GM21367 (cell line): ENCODE data around the gene MSANTD1.

Experiments used
- ATAC-seq: cut with Tn5 transposase; IDR thresholded peaks from one replicate; pipeline ENCODE4 v1.9.1; 2021; ENCODE audit not compliant: unreplicated experiment

MSANTD1 gene

GRCh38 chr4:3232871-3233271 is 16.1 kb upstream of the MSANTD1 start:
- ATAC-seq, result no peak

- ATAC-seq, result no peak
Measured at GRCh38 chr4:3233391-3234071, 15.4 kb upstream of the MSANTD1 start.

GRCh38 chr4:3234171-3235029 is 14.6 kb upstream of the MSANTD1 start:
- no peak for ATAC-seq

GRCh38 chr4:3235030-3235345 is 14.0 kb upstream of the MSANTD1 start:
- ATAC-seq, result no peak

GRCh38 chr4:3235581-3235980 is 13.4 kb upstream of the MSANTD1 start:
- no peak for ATAC-seq

DNA sequence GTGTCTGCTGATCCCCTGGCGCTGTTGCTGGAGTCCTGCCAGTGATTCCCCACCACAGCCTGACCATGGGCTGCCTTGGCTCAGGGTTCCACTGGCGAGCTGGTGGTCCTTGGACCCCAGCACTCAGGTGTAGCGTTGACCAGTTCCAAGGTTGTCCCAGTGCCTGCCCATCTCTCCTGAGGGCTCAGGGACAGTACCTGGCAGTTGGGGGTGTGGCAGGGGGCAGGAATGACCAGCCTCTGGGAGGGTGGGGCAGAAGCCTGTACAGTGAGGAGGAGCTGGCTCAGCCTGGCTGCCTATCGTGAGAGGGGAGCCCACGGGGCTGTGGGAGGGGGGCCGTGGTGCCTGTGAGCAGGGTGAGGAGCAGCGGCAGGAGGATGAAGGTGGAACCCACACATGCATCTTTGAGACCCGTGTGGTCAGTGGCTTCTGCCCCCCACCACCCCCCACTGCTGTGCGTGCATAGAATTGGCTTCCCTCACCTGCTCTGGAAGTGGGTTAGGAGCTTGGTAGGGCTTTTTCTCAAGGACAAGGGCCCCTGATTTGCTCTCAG is 12.6 kb upstream of the MSANTD1 start:
- ATAC-seq, result no peak

DNA sequence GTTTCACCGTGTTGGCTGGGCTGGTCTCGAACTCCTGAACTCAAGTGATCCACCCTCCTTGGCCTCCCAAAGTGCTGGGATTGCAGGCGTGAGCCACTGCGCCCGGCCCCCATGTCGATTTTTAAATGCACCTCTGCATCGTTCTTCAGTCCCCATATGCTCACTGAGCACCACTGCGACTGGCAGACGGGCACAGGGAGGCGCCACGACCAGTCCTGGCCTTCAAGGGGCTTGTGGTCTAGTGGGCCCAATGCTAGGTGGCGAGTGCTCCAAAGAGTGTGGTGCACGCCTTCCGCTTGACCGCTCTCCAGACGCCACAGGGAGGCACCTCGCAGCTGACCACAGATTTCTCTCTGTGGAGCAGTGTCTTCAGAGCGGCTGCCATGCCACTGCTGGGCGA is 11.7 kb upstream of the MSANTD1 start:
- no peak for ATAC-seq

DNA sequence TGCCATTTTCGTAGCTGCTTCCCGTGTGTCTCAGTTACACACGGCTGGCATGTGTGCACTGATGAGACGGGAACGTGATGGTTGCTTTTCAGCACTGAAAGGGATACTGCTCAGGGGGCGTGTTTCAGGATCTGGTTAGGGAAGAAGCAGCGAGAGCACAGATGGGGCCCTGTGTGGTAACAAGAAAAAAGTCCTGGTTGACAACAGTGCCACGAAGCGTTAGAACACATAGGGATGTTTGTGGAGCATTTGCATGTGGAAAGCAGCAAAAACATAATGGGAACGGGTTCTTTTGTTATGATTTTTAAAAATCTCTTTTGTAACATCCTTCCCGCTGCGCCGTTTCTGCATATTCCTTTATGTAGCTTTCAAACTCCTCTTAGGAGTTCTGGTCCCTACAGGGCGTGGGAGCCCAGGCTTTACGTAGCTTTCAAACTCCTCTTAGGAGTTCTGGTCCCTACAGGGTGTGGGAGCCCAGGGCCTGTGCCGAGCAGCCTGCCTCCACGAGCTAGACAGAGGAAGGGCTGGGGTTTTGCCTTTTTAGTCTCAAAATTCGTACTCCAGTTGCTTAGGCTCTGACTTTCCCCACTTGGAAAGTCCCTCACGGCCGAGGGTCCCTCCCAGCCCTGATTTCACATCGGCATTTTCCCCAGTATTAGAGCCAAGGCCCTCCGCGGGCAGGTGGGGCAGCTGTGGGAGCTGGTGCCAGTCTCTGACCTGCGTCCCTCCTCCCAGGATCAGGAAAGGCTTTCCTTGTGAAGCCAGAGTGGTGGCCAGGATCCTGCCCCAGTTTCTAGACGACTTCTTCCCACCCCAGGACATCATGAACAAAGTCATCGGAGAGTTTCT is 11.0 kb upstream of the MSANTD1 start:
- no peak for ATAC-seq

GRCh38 chr4:3238721-3239120 is 10.2 kb upstream of the MSANTD1 start:
- ATAC-seq, result no peak

- no peak for ATAC-seq
Measured at GRCh38 chr4:3239303-3239702, 9.7 kb upstream of the MSANTD1 start.

DNA sequence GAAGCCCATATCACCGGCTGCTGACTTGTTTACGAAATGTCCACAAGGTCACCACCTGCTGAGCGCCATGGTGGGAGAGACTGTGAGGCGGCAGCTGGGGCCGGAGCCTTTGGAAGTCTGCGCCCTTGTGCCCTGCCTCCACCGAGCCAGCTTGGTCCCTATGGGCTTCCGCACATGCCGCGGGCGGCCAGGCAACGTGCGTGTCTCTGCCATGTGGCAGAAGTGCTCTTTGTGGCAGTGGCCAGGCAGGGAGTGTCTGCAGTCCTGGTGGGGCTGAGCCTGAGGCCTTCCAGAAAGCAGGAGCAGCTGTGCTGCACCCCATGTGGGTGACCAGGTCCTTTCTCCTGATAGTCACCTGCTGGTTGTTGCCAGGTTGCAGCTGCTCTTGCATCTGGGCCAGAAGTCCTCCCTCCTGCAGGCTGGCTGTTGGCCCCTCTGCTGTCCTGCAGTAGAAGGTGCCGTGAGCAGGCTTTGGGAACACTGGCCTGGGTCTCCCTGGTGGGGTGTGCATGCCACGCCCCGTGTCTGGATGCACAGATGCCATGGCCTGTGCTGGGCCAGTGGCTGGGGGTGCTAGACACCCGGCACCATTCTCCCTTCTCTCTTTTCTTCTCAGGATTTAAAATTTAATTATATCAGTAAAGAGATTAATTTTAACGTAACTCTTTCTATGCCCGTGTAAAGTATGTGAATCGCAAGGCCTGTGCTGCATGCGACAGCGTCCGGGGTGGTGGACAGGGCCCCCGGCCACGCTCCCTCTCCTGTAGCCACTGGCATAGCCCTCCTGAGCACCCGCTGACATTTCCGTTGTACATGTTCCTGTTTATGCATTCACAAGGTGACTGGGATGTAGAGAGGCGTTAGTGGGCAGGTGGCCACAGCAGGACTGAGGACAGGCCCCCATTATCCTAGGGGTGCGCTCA is 8.7 kb upstream of the MSANTD1 start:
- ATAC-seq, result no peak

GRCh38 chr4:3240936-3241522 is 7.9 kb upstream of the MSANTD1 start:
- ATAC-seq, result no peak

GRCh38 chr4:3241898-3242524 is 6.9 kb upstream of the MSANTD1 start:
- ATAC-seq, result no peak

GRCh38 chr4:3243136-3243780 is 5.7 kb upstream of the MSANTD1 start:
- ATAC-seq, result no peak

DNA sequence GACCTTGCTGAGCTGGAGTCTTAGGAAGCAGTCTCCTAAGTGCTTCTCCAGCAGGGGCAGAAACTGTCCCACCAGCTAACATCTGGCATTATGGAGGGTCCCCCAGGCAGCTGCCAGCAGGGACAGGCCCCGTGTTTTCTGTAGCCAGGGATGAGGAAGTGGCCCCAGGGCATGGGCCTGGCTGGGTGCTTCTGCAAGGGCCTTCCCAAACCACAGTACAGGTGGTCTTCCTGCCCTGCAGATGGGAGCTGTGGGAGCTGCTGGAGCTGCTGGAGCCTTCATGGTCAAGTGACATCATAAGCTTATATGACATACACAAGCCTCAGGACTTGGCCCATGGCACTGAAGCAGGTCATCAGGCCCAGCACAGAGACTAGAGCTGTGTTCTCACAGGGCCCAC is 5.0 kb upstream of the MSANTD1 start:
- no peak for ATAC-seq

GRCh38 chr4:3244747-3245146 is 4.2 kb upstream of the MSANTD1 start:
- ATAC-seq, result no peak

DNA sequence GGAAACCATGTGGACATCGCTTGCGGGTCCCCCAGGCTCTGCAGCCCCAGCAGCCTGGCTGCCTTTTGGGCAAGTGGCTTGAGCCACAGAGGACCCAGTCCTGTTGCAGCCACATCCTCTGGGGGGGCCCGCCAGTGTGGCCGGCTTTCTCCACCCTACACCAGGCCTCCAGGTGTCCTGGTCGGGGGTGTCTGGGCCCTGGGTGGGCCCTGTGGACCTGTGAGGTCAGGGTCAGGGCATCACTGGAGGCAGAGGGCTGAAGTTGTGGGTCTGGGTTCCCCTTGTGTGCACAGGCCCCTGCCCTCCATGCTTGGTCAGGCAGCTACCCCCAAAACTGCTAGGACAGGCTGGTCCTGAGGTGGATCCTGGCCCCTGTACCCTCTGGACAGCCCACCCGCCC is 3.3 kb upstream of the MSANTD1 start:
- ATAC-seq, result no peak

- no peak for ATAC-seq
Measured at GRCh38 chr4:3246458-3247398, 2.2 kb upstream of the MSANTD1 start.
